ENCODE results near the gene HEPACAM2. TPM values are rescaled to one million over a fixed set of nuclear protein-coding genes. Genes with fewer than 3 reads are reported as not detected.
A peak's percentile ranks its signal among the peaks of the same experiment; 100 is the strongest.

Gene HEPACAM2
- total RNA-seq, 6 experiments from 2014 or later = not detected

GRCh38 chr7:93188870-93189634 is 37.2 kb downstream of the HEPACAM2 start:
- ATAC-seq = no peak
- Histone ChIP-seq H3K4me1 (no peaks in the 10 kb centered on the region), H3K27me3 (no peaks in the 10 kb centered on the region), H3K27ac (no peak overlapping the region), H3K4me3 (no peak overlapping the region), H3K9me3 (no peaks in the 10 kb centered on the region), H3K36me3 (no peaks in the 10 kb centered on the region)
- intact Hi-C loops (cut with DNase I) = no loop called here
- TF ChIP-seq CTCF (IDR thresholded peaks at IDR 0.05) = no peak
- TF ChIP-seq POLR2A (IDR thresholded peaks at IDR 0.05) = no peak
- WGBS (ENCODE audit: insufficient coverage, low coverage, low lambda C conversion rate, missing lambda C conversion rate) = 35% methylated on average over 6 of the region's 6 CpGs
- no peak for DNase-seq

GRCh38 chr7:93185303-93186027 is 40.8 kb downstream of the HEPACAM2 start:
- 21% methylated on average over 1 of the region's 1 CpG for WGBS (ENCODE audit: insufficient coverage, low coverage, low lambda C conversion rate, missing lambda C conversion rate)
- no peaks in the 10 kb centered on the region for H3K4me1 ChIP-seq
- no peaks in the 10 kb centered on the region for H3K36me3 ChIP-seq
- no peak for DNase-seq
- H3K27ac ChIP-seq = no peak overlapping the region
- H3K4me3 ChIP-seq = no peak overlapping the region
- ATAC-seq = no peak
- no peaks in the 10 kb centered on the region for H3K27me3 ChIP-seq
- no peaks in the 10 kb centered on the region for H3K9me3 ChIP-seq
- intact Hi-C loops (cut with DNase I) = no loop called here
- no peak for TF ChIP-seq CTCF (IDR thresholded peaks at IDR 0.05)

- H3K9me3 ChIP-seq = no peaks in the 10 kb centered on the region
- no peaks in the 10 kb centered on the region for H3K27me3 ChIP-seq
- no peak overlapping the region for H3K27ac ChIP-seq
- H3K36me3 ChIP-seq = no peaks in the 10 kb centered on the region
- TF ChIP-seq CTCF (IDR thresholded peaks at IDR 0.05) (no peak), POLR2A (IDR thresholded peaks at IDR 0.05) (no peak)
- H3K4me3 ChIP-seq = no peak overlapping the region
- ATAC-seq (no peak), DNase-seq (no peak)
- intact Hi-C loops (cut with DNase I) = no loop called here
- H3K4me1 ChIP-seq = no peaks in the 10 kb centered on the region
Measured at GRCh38 chr7:93179173-93179572, 47.1 kb downstream of the HEPACAM2 start.

DNA sequence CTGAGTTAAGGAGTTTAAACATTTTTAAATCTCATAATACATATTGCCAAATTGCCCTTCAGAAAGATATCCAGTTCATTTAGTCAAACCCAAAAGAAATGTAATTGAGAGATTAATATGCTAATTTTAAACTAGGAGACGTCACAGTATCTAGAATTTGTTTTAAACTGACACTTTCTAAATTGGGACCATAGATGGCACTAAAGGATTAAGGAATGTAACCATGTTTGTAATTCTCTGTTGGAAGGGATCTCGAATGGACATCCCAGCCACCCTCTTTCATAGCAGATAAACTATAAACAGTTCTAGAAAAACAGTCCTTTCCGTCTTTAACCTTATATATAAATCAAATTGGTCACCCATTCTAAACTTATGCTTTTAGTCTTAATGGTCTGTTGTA is 48.1 kb downstream of the HEPACAM2 start:
- 8% methylated on average over 3 of the region's 3 CpGs for whole genome bisulfite sequencing (ENCODE audit: insufficient coverage, low coverage, low lambda C conversion rate, missing lambda C conversion rate)

More for the DNA sequence above, 48.1 kb downstream of the HEPACAM2 start:
- Histone ChIP-seq H3K4me1 (no peaks in the 10 kb centered on the region), H3K27me3 (no peaks in the 10 kb centered on the region), H3K27ac (no peak overlapping the region), H3K9me3 (no peaks in the 10 kb centered on the region), H3K36me3 (no peaks in the 10 kb centered on the region), H3K4me3 (no peak overlapping the region)
- intact Hi-C loops (cut with DNase I) = no loop called here
- DNase-seq (no peak), ATAC-seq (peak in 2 of 4 donors; percentile 25 to 26)
- no peak for TF ChIP-seq POLR2A (IDR thresholded peaks at IDR 0.05)
- TF ChIP-seq CTCF (IDR thresholded peaks at IDR 0.05) = peak in 1 of 4 donors; percentile 12
